Measurements from ENCODE around the gene EIF4EBP2.
A peak's percentile ranks its signal among the peaks of the same experiment; 100 is the strongest.

The EIF4EBP2 gene

GRCh38 chr10:70462349-70462984 lies 58.5 kb downstream of the EIF4EBP2 start:
- DNase-seq = no peak

- DNase-seq = no peak
Measured at GRCh38 chr10:70465278-70465677, 61.3 kb downstream of the EIF4EBP2 start.

- no peak for DNase-seq
Measured at GRCh38 chr10:70465832-70466231, 61.9 kb downstream of the EIF4EBP2 start.

GRCh38 chr10:70466951-70467350 lies 63.0 kb downstream of the EIF4EBP2 start:
- no peak for DNase-seq

GRCh38 chr10:70472799-70473454 lies 69.0 kb downstream of the EIF4EBP2 start:
- no peak for DNase-seq

GRCh38 chr10:70474780-70475179 lies 70.8 kb downstream of the EIF4EBP2 start:
- no peak for DNase-seq

GRCh38 chr10:70475661-70476060 lies 71.7 kb downstream of the EIF4EBP2 start:
- no peak for DNase-seq

GRCh38 chr10:70476249-70477035 lies 72.5 kb downstream of the EIF4EBP2 start:
- peak in 1 of 2 experiments; percentile 21 for DNase-seq

- peak; percentile 60 to 74 for DNase-seq
Measured at GRCh38 chr10:70477661-70478162, 73.8 kb downstream of the EIF4EBP2 start.
